SK-N-SH (cell line): ENCODE measurements around the gene RPRML. TPM values are rescaled to one million over a fixed set of nuclear protein-coding genes. Genes with fewer than 3 reads are reported as not detected.

Experiments used
- CTCF ChIA-PET: fragments of 300-600, 350-600 bp; formaldehyde crosslinking; extraction: SDS; loops from one replicate; lab custom pipeline; 2021; lab: Yijun Ruan, JAX
- POLR2A ChIA-PET: fragments of 350-600 bp; sonication (Branson Sonifier 250); formaldehyde crosslinking; extraction: SDS; loops from one replicate; lab custom pipeline; 2020; ENCODE audit warnings: antibody characterized with exemption, inconsistent platforms; lab: Yijun Ruan, JAX
- DNase-seq: peaks from one replicate; pipeline ENCODE4 v3.0.0; 2012
- H2AFZ ChIP-seq: fragments of 200-600 bp; sonication (generic); 2 replicates; pipeline ENCODE4 v1.8.1; 2016; ENCODE audit warnings: antibody characterized with exemption, mild to moderate bottlenecking, low read depth
- H3F3A ChIP-seq: fragments of 200-600 bp; sonication (generic); replicated peaks from 2 replicates; pipeline ENCODE3; 2016; ENCODE audit warnings: antibody characterized with exemption, mild to moderate bottlenecking; ENCODE audit not compliant: insufficient read depth
- H3K27ac ChIP-seq, 2 experiments: fragments of 200-500 bp in 1 of 2; fragments of 200-600 bp in 1 of 2; sonication (Bioruptor generic) in 1 of 2; sonication (generic), shearing (Covaris generic) in 1 of 2; 2 replicates each; pipeline versions ENCODE4 v1.5.1 to v1.6.1; 2014 to 2016; ENCODE audit warnings: low read depth in 2 of 2, inconsistent platforms in 1 of 2, low read length in 1 of 2, mild to moderate bottlenecking in 1 of 2, mixed read lengths in 1 of 2
- H3K27me3 ChIP-seq: fragments of 200-600 bp; sonication (generic), shearing (Covaris generic); 2 replicates; pipeline ENCODE4 v1.6.1; 2016; ENCODE audit warnings: mixed run types; ENCODE audit not compliant: insufficient read depth
- H3K36me3 ChIP-seq, 2 experiments: fragments of 200-500 bp in 1 of 2; fragments of 200-600 bp in 1 of 2; sonication (Bioruptor generic) in 1 of 2; sonication (generic) in 1 of 2; replicated peaks in 1 of 2; 2 replicates each; pipeline versions ENCODE3 to v1.5.1; 2014 to 2016; ENCODE audit warnings: low read length in 1 of 2, mild to moderate bottlenecking in 1 of 2; ENCODE audit not compliant: insufficient read depth in 2 of 2, control insufficient read depth in 1 of 2
- H3K4me1 ChIP-seq, 2 experiments: fragments of 200-500 bp in 1 of 2; fragments of 200-600 bp in 1 of 2; sonication (Bioruptor generic) in 1 of 2; sonication (generic), shearing (Covaris generic) in 1 of 2; 2 replicates each; pipeline versions ENCODE4 v1.5.1 to v1.6.1; 2014 to 2016; ENCODE audit warnings: low read depth in 1 of 2, low read length in 1 of 2, mixed run types in 1 of 2; ENCODE audit not compliant: insufficient read depth in 2 of 2, control insufficient read depth in 1 of 2
- H3K4me2 ChIP-seq: fragments of 200-600 bp; sonication (generic), shearing (Covaris generic); 2 replicates; pipeline ENCODE4 v1.6.1; 2017; ENCODE audit warnings: mixed run types
- H3K4me3 ChIP-seq, 2 experiments: fragments of 200-500 bp in 1 of 2; fragments of 200-600 bp in 1 of 2; sonication (Bioruptor generic) in 1 of 2; sonication (generic), shearing (Covaris generic) in 1 of 2; 2 replicates each; pipeline versions ENCODE4 v1.5.1 to v1.8.1; 2014 to 2016; ENCODE audit warnings: low read depth in 2 of 2, inconsistent platforms in 1 of 2, low read length in 1 of 2, mild to moderate bottlenecking in 1 of 2, mixed read lengths in 1 of 2, moderate library complexity in 1 of 2
- H3K79me2 ChIP-seq: fragments of 200-600 bp; sonication (generic); 2 replicates; pipeline ENCODE4 v1.8.1; 2017; ENCODE audit warnings: mild to moderate bottlenecking; ENCODE audit not compliant: insufficient read depth
- H3K9ac ChIP-seq: fragments of 200-600 bp; sonication (generic); 2 replicates; pipeline ENCODE4 v1.6.1; 2017; ENCODE audit warnings: mixed run types
- H3K9me2 ChIP-seq: fragments of 200-600 bp; sonication (generic); 2 replicates; pipeline ENCODE4 v1.6.1; 2017; ENCODE audit warnings: mixed run types
- H3K9me3 ChIP-seq: fragments of 200-600 bp; sonication (generic); 2 replicates; pipeline ENCODE4 v1.6.1; 2017; ENCODE audit warnings: mixed run types, mild to moderate bottlenecking, moderate library complexity
- H4K20me1 ChIP-seq: fragments of 200-600 bp; sonication (generic); 2 replicates; pipeline ENCODE4 v1.6.1; 2017; ENCODE audit warnings: mild to moderate bottlenecking, mixed run types; ENCODE audit not compliant: insufficient read depth
- ELF1 ChIP-seq: IDR thresholded peaks from 2 replicates; pipeline ENCODE4 v1.4.0; 2012
- EZH2phosphoT487 ChIP-seq: fragments of 200-600 bp; sonication (generic); IDR thresholded peaks from 2 replicates; pipeline ENCODE4 v1.6.1; 2017; ENCODE audit warnings: low read depth, mixed run types, mild to moderate bottlenecking, antibody characterized with exemption, moderate library complexity, borderline replicate concordance
- GABPA ChIP-seq: IDR thresholded peaks from 2 replicates; pipeline ENCODE4 v1.4.0; 2012; ENCODE audit warnings: low read depth, mild to moderate bottlenecking
- JUND ChIP-seq: IDR thresholded peaks from 2 replicates; pipeline ENCODE4 v1.4.0; 2012
- NRF1 ChIP-seq: IDR thresholded peaks from 2 replicates; pipeline ENCODE4 v1.6.1; 2012; ENCODE audit warnings: low read depth, mild to moderate bottlenecking, low read length
- POLR2AphosphoS5 ChIP-seq: IDR thresholded peaks from 2 replicates; pipeline ENCODE4 v1.6.1; 2012; ENCODE audit warnings: low read depth, low read length
- RAD21 ChIP-seq: IDR thresholded peaks from 2 replicates; pipeline ENCODE4 v1.6.1; 2012; ENCODE audit warnings: mild to moderate bottlenecking, low read length
- RCOR1 ChIP-seq: fragments of 150-350 bp; IDR thresholded peaks from 2 replicates; pipeline ENCODE4 v1.6.1; 2017; ENCODE audit warnings: antibody characterized with exemption, low read length
- RFX5 ChIP-seq: IDR thresholded peaks from 2 replicates; pipeline ENCODE4 v1.6.1; 2012; ENCODE audit warnings: mild to moderate bottlenecking, improper control_type of control experiment, low read length
- RXRA ChIP-seq: IDR thresholded peaks from 2 replicates; pipeline ENCODE4 v1.4.0; 2012; ENCODE audit warnings: low read depth, mild to moderate bottlenecking, borderline replicate concordance
- SIN3A ChIP-seq: IDR thresholded peaks from 2 replicates; pipeline ENCODE4 v1.6.1; 2012; ENCODE audit warnings: low read depth, mild to moderate bottlenecking, low read length, moderate library complexity, borderline replicate concordance
- WGBS: methylation state at CpG from one replicate; pipeline ENCODE4 v1.1.6; 2017; ENCODE audit warnings: low lambda C conversion rate; 5-methylcytosine and 5-hydroxymethylcytosine counted together
- polyA plus RNA-seq, 3 experiments: library from polyadenylated mRNA; depleted of rRNA; stranded (reverse); fragments of >200 nt; gene quantifications; 2 replicates each; pipeline ENCODE4 v1.2.3, GENCODE V29; 2012
- TF ChIP-seq, protein P1 (sequence below): IDR thresholded peaks from 2 replicates; pipeline ENCODE4; 2012
- TF ChIP-seq, protein P2 (sequence below): IDR thresholded peaks from 2 replicates; pipeline ENCODE4 v1.6.1; 2012; ENCODE audit warnings: mild to moderate bottlenecking, low read depth, low read length, moderate library complexity
- TF ChIP-seq, protein P3 (sequence below): IDR thresholded peaks from 2 replicates; pipeline ENCODE4 v1.4.0; 2012; ENCODE audit warnings: low read depth, borderline replicate concordance
- TF ChIP-seq, protein P4 (sequence below): IDR thresholded peaks from 2 replicates; pipeline ENCODE4 v1.4.0; 2012; ENCODE audit warnings: low read depth, borderline replicate concordance

The RPRML gene
- polyA plus RNA-seq, 1 of the 3 experiments (the other 2 are of a cell fraction): not detected

DNA sequence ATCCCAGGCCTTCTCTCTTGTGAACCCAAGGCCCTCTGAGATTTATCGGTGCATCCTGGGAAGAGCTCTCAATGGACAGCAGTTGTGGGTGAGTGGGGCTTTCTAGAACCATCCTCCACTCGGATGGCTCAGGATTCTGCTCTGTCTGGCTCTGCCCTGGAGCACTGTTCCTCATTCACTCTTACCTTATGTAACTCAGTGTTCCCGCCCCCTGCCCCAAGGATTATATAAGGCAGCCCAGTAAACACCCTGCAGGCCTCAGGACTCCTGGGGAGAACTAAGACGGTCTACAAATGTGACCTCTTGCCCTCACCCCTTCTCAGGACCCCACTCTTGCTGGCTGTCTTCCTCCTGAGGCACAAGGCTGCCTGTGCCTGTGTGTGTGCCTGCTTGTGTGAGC, 3.8 kb downstream of the RPRML start:
- 77% methylated on average over 2 of the region's 4 CpGs for WGBS
- H3K4me3 ChIP-seq: no peak overlapping the region
- peaks cover 0 to 18% of the 10 kb centered on the region in 2 experiments; a peak in 1 of 4 replicates for H3K4me1 ChIP-seq
- H3K27ac ChIP-seq: no peak overlapping the region
- no peaks in the 10 kb centered on the region for H3K36me3 ChIP-seq
- H3K9me2 ChIP-seq: no peaks in the 10 kb centered on the region
- TF ChIP-seq RCOR1: no peak
- TF ChIP-seq, all 33 proteins: peak for 0
- no peak overlapping the region for H2AFZ ChIP-seq
- H3K79me2 ChIP-seq: no peaks in the 10 kb centered on the region
- peaks cover 4% of the 10 kb centered on the region for H3F3A ChIP-seq
- no peak overlapping the region for H3K9ac ChIP-seq
- H3K27me3 ChIP-seq: peaks cover 15% of the 10 kb centered on the region
- H3K4me2 ChIP-seq: no peak overlapping the region
- no peak for DNase-seq
- no peaks in the 10 kb centered on the region for H4K20me1 ChIP-seq
- H3K9me3 ChIP-seq: no peaks in the 10 kb centered on the region
- ChIA-PET CTCF (interaction anchor here (0.7 to 9.5 kb wide), 5 partner anchors 12 to 134 kb away, joined by 3 to 71 read pairs (median 5); no protein-coding TSS in a partner anchor), POLR2A (no interaction called here)

DNA sequence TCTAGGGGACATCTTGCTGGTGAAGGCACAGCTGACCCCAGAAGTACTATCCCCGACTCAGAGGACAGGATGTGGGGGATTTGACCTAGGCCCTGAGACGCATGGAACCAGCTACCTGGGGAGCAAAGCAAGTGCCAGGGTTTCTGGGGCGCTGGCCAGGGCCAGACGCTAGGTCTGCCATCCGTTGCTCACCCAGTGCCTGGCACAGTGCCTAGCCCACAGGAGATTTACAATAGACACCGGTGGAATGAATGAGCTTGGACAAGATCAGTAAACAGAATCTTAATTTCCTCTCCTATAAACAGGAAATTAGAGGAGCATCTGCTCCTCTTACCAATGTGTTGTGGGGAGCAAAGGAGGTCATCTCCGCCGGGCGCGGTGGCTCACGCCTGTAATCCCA, 5.0 kb downstream of the RPRML start:
- H3F3A ChIP-seq: no peaks in the 10 kb centered on the region
- H2AFZ ChIP-seq: no peak overlapping the region
- no peaks in the 10 kb centered on the region for H3K9me2 ChIP-seq
- H3K4me2 ChIP-seq: no peak overlapping the region
- WGBS: 73% methylated on average over 11 of the region's 11 CpGs
- H3K4me3 ChIP-seq: no peak overlapping the region
- no peaks in the 10 kb centered on the region for H3K79me2 ChIP-seq
- ChIA-PET CTCF (interaction anchor here (0.7 to 9.5 kb wide), 2 partner anchors 32 to 313 kb away, joined by 3 to 71 read pairs; no protein-coding TSS in a partner anchor), POLR2A (no interaction called here)
- H3K36me3 ChIP-seq: no peaks in the 10 kb centered on the region
- no peak overlapping the region for H3K9ac ChIP-seq
- no peaks in the 10 kb centered on the region for H3K9me3 ChIP-seq
- H3K27me3 ChIP-seq: peaks cover 15% of the 10 kb centered on the region
- peaks cover 0 to 14% of the 10 kb centered on the region in 2 experiments; a peak in 1 of 4 replicates for H3K4me1 ChIP-seq
- H3K27ac ChIP-seq: no peak overlapping the region
- no peak for TF ChIP-seq RAD21
- TF ChIP-seq NRF1: no peak
- TF ChIP-seq EZH2phosphoT487: no peak
- DNase-seq: no peak
- H4K20me1 ChIP-seq: no peaks in the 10 kb centered on the region

DNA sequence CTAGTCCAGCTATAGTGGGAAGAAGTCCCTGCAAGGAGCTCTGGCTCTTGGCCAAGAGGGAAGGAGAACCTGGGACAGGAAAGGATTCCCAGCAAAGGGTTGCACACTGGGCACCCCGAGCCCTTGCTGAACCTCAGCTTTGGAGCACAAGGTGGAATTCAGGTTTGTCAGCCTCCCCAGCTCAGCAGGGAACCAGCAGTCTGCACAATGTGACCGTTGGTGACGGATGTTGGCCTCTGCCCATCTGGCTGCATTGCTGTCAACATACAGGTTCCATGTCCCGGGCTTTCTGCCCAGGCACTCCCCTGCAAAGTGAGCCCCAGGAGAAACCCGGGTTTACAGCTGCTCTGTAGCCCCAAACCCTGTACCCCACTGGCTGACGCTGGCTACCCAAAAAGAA, 6.7 kb downstream of the RPRML start:
- POLR2A ChIA-PET: no interaction called here
- H3K27me3 ChIP-seq: no peaks in the 10 kb centered on the region

More for the DNA sequence above, 6.7 kb downstream of the RPRML start:
- H3K4me1 ChIP-seq: no peaks in the 10 kb centered on the region; a peak in 1 of 4 replicates
- no peak overlapping the region for H2AFZ ChIP-seq
- no peak overlapping the region for H3K4me3 ChIP-seq
- H3K9me2 ChIP-seq: no peaks in the 10 kb centered on the region
- H3K9me3 ChIP-seq: no peaks in the 10 kb centered on the region
- no peaks in the 10 kb centered on the region for H3K79me2 ChIP-seq
- CTCF ChIA-PET: interaction anchor here (0.6 to 9.5 kb wide), 4 partner anchors 22 to 137 kb away, joined by 3 to 71 read pairs (median 4); no protein-coding TSS in a partner anchor
- TF ChIP-seq NRF1: no peak
- no peak for TF ChIP-seq GABPA
- TF ChIP-seq SIN3A: no peak
- TF ChIP-seq, protein P1, sequence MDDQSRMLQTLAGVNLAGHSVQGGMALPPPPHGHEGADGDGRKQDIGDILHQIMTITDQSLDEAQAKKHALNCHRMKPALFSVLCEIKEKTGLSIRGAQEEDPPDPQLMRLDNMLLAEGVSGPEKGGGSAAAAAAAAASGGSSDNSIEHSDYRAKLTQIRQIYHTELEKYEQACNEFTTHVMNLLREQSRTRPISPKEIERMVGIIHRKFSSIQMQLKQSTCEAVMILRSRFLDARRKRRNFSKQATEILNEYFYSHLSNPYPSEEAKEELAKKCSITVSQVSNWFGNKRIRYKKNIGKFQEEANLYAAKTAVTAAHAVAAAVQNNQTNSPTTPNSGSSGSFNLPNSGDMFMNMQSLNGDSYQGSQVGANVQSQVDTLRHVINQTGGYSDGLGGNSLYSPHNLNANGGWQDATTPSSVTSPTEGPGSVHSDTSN: no peak
- TF ChIP-seq ELF1: no peak
- TF ChIP-seq RCOR1: no peak
- TF ChIP-seq RFX5: no peak
- no peak for TF ChIP-seq EZH2phosphoT487
- TF ChIP-seq, protein P2, sequence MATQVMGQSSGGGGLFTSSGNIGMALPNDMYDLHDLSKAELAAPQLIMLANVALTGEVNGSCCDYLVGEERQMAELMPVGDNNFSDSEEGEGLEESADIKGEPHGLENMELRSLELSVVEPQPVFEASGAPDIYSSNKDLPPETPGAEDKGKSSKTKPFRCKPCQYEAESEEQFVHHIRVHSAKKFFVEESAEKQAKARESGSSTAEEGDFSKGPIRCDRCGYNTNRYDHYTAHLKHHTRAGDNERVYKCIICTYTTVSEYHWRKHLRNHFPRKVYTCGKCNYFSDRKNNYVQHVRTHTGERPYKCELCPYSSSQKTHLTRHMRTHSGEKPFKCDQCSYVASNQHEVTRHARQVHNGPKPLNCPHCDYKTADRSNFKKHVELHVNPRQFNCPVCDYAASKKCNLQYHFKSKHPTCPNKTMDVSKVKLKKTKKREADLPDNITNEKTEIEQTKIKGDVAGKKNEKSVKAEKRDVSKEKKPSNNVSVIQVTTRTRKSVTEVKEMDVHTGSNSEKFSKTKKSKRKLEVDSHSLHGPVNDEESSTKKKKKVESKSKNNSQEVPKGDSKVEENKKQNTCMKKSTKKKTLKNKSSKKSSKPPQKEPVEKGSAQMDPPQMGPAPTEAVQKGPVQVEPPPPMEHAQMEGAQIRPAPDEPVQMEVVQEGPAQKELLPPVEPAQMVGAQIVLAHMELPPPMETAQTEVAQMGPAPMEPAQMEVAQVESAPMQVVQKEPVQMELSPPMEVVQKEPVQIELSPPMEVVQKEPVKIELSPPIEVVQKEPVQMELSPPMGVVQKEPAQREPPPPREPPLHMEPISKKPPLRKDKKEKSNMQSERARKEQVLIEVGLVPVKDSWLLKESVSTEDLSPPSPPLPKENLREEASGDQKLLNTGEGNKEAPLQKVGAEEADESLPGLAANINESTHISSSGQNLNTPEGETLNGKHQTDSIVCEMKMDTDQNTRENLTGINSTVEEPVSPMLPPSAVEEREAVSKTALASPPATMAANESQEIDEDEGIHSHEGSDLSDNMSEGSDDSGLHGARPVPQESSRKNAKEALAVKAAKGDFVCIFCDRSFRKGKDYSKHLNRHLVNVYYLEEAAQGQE: no peak
- TF ChIP-seq, protein P3, sequence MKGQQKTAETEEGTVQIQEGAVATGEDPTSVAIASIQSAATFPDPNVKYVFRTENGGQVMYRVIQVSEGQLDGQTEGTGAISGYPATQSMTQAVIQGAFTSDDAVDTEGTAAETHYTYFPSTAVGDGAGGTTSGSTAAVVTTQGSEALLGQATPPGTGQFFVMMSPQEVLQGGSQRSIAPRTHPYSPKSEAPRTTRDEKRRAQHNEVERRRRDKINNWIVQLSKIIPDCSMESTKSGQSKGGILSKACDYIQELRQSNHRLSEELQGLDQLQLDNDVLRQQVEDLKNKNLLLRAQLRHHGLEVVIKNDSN: no peak
- TF ChIP-seq POLR2AphosphoS5: no peak
- TF ChIP-seq RXRA: no peak
- TF ChIP-seq JUND: no peak
- TF ChIP-seq, protein P4, sequence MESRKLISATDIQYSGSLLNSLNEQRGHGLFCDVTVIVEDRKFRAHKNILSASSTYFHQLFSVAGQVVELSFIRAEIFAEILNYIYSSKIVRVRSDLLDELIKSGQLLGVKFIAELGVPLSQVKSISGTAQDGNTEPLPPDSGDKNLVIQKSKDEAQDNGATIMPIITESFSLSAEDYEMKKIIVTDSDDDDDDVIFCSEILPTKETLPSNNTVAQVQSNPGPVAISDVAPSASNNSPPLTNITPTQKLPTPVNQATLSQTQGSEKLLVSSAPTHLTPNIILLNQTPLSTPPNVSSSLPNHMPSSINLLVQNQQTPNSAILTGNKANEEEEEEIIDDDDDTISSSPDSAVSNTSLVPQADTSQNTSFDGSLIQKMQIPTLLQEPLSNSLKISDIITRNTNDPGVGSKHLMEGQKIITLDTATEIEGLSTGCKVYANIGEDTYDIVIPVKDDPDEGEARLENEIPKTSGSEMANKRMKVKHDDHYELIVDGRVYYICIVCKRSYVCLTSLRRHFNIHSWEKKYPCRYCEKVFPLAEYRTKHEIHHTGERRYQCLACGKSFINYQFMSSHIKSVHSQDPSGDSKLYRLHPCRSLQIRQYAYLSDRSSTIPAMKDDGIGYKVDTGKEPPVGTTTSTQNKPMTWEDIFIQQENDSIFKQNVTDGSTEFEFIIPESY: no peak
- no peak overlapping the region for H3K9ac ChIP-seq
- WGBS: 64% methylated on average over 6 of the region's 6 CpGs
- no peaks in the 10 kb centered on the region for H4K20me1 ChIP-seq
- no peak overlapping the region for H3K4me2 ChIP-seq
- no peak overlapping the region for H3K27ac ChIP-seq
- no peaks in the 10 kb centered on the region for H3F3A ChIP-seq
- no peaks in the 10 kb centered on the region for H3K36me3 ChIP-seq
- DNase-seq: no peak
